NT2/D1 (cell line): ENCODE results near the gene CDC14B.

Experiments
- SUZ12 ChIP-seq: IDR thresholded peaks from 2 replicates; pipeline ENCODE4 v1.6.1; 2011; ENCODE audit not compliant: insufficient read length, insufficient read depth; ENCODE audit errors: extremely low read depth
- YY1 ChIP-seq: IDR thresholded peaks from 2 replicates; pipeline ENCODE4 v1.6.1; 2011; ENCODE audit not compliant: insufficient read length, insufficient read depth

GRCh38 chr9:96519787-96520186 lies 99.9 kb downstream of the CDC14B start:
- TF ChIP-seq SUZ12 (no peak), YY1 (no peak)
